ENCODE results near the gene KRT13.

GRCh38 chr17:41480581-41480980 is 24.8 kb downstream of the KRT13 start:
- no peak for TF ChIP-seq CTCF (conservative IDR thresholded peaks at IDR 0.05)
- TF ChIP-seq ZFX (IDR thresholded peaks at IDR 0.05): no peak
